Measurements from ENCODE around the gene RTN4RL2. TPM values are rescaled to one million over a fixed set of nuclear protein-coding genes. Genes with fewer than 3 reads are reported as not detected.
"Not testable (repeated sequence)": the region's sequence is repeated elsewhere in the genome, so short reads cannot be mapped to it uniquely, and the experiment has no call there.

RTN4RL2 gene
- total and polyA plus RNA-seq, 8 donors = 0.75 to 8.1 (median 0.78) TPM; not detected in 3

DNA sequence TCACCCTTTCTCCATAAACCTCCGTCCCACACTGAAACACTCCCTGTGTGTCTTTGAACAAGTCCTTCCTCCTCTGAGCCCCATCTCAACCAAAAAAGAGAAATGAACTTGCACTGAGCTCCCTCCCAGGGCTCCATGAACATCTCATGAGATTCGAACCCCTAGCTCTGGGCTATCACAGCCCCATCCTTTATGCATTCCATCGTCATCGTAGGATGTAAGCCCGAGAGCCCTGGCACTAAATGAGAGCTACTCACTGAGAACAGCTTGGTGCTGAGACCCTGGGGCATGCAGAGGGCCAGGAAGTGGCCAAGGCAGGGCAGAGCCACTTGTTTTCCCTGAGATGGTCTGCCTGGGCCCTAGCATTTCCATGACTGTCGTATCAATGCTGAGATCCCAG is 20.5 kb upstream of the RTN4RL2 start:
- no peaks in the 10 kb centered on the region for H3K36me3 ChIP-seq
- no peaks in the 10 kb centered on the region for H3K9me3 ChIP-seq
- H3K4me1 ChIP-seq = peaks cover 0 to 5% (median 2%) of the 10 kb centered on the region in 4 donors
- 78 to 91% (median 79%) methylated on average over 6 of the region's 6 CpGs for WGBS, 5 donors
- DNase-seq = no peak
- no peaks in the 10 kb centered on the region for H3K27me3 ChIP-seq
- intact Hi-C loops (cut with DNase I; ENCODE audit: low total_unique reads) = no loop called here
- no peak overlapping the region for H3K27ac ChIP-seq
- TF ChIP-seq POLR2AphosphoS5 (IDR thresholded peaks at IDR 0.05) (no peak), EP300 (IDR thresholded peaks at IDR 0.05) (no peak), POLR2A (IDR thresholded peaks at IDR 0.05) (no peak)
- TF ChIP-seq, protein P1, sequence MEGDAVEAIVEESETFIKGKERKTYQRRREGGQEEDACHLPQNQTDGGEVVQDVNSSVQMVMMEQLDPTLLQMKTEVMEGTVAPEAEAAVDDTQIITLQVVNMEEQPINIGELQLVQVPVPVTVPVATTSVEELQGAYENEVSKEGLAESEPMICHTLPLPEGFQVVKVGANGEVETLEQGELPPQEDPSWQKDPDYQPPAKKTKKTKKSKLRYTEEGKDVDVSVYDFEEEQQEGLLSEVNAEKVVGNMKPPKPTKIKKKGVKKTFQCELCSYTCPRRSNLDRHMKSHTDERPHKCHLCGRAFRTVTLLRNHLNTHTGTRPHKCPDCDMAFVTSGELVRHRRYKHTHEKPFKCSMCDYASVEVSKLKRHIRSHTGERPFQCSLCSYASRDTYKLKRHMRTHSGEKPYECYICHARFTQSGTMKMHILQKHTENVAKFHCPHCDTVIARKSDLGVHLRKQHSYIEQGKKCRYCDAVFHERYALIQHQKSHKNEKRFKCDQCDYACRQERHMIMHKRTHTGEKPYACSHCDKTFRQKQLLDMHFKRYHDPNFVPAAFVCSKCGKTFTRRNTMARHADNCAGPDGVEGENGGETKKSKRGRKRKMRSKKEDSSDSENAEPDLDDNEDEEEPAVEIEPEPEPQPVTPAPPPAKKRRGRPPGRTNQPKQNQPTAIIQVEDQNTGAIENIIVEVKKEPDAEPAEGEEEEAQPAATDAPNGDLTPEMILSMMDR (IDR thresholded peaks at IDR 0.05) = no peak
- no peak overlapping the region for H3K4me3 ChIP-seq

DNA sequence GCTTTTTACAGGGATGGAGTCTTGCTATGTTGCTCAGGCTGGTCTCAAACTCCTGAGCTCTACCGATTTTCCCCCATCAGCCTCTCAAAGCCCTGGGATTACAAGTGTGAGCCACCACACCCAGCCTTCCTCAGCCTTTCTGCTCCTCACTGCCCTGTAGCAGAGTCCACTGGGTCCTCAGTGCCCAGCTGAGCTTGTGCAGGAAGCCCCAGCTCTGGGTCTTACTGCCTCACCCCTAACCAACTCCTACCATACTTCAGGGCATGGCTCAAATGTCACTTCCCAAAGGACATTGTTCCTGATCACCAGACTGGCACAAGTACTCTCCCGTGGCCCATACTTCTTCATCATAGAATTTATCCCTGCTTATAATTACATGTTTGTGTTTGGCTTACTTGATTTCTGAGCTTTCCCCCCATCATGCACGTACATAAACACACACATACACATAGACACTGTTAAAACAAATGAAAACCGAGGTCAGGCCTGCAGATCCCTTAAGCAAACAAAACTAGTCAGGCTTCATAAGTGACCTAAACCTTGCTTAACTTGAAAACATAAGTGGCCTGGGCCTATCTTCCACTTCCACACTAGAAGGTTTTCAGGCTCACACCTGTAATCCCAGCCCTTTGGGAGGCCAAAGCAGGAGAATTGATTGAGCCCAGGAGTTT is 19.4 kb upstream of the RTN4RL2 start:
- H3K27ac ChIP-seq = no peak overlapping the region
- no peak for TF ChIP-seq POLR2AphosphoS5 (IDR thresholded peaks at IDR 0.05)
- no peak for TF ChIP-seq POLR2A (IDR thresholded peaks at IDR 0.05)
- TF ChIP-seq, protein P1 (IDR thresholded peaks at IDR 0.05) = no peak
- TF ChIP-seq EP300 (IDR thresholded peaks at IDR 0.05) = no peak
- no peaks in the 10 kb centered on the region for H3K36me3 ChIP-seq
- intact Hi-C loops (cut with DNase I; ENCODE audit: low total_unique reads) = no loop called here
- H3K4me3 ChIP-seq = no peak overlapping the region
- H3K9me3 ChIP-seq = no peaks in the 10 kb centered on the region
- no peak for DNase-seq
- WGBS, 5 donors = 59 to 77% (median 74%) methylated on average over 4 of the region's 4 CpGs
- no peaks in the 10 kb centered on the region for H3K27me3 ChIP-seq
- H3K4me1 ChIP-seq = no peaks in the 10 kb centered on the region

DNA sequence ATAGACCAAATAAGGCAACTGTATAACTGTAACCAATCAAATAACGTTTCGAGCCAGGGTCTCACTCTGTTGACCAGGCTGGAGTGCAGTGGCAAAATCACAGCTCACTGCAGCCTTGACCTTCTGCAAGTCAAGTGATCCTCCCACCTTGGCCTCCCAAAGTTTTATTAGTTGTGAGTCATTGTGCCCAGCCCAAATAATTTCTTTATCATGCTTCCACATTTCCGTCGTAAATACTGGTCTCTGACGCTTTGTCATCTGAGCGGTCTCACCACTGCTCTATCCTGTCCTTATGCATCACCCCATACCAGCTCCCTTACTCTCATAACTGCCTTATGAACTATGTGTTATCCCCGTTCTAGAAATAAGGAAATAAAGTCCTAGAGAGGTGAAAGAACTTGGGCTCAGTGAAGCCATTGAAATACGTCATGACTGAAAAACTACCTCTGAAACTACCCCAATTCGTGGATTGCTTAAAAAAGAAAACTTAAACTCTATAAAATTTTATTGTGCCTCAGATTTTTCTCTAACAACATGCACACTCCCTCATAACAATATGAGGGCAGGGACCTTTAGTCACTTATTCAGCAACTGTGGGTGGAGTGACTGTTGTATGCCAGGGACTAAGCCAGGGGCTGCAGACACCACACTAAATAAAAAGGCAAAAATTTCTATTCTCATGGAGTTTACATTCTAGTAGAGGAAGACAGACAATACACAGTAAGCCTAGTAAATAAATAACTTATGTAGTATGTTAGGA is 15.8 kb upstream of the RTN4RL2 start:
- Histone ChIP-seq H3K27me3 (no peaks in the 10 kb centered on the region), H3K4me3 (no peak overlapping the region), H3K36me3 (no peaks in the 10 kb centered on the region), H3K27ac (no peak overlapping the region), H3K9me3 (no peaks in the 10 kb centered on the region), H3K4me1 (no peaks in the 10 kb centered on the region)
- no peak for DNase-seq
- 70 to 80% (median 75%) methylated on average over 9 of the region's 9 CpGs for WGBS, 5 donors
- intact Hi-C loops (cut with DNase I; ENCODE audit: low total_unique reads) = no loop called here
- TF ChIP-seq EP300 (IDR thresholded peaks at IDR 0.05) (no peak), POLR2AphosphoS5 (IDR thresholded peaks at IDR 0.05) (no peak), POLR2A (IDR thresholded peaks at IDR 0.05) (no peak)
- TF ChIP-seq, protein P1 (IDR thresholded peaks at IDR 0.05) = no peak

DNA sequence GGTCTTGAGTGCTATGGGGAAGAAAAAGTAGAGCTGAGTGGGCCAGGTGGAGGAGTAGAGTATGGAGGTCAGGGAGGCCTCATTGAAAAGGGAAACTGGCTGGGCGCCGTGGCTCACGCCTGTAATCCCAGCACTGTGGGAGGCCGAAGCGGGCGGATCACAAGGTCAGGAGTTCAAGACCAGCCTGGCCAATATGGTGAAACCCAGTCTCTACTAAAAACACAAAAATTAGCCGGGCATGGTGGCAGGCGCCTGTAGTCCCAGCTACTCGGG is 15.3 kb upstream of the RTN4RL2 start:
- not testable (repeated sequence) for DNase-seq
- 79 to 89% (median 81%) methylated on average over 9 of the region's 9 CpGs for WGBS, 5 donors

DNA sequence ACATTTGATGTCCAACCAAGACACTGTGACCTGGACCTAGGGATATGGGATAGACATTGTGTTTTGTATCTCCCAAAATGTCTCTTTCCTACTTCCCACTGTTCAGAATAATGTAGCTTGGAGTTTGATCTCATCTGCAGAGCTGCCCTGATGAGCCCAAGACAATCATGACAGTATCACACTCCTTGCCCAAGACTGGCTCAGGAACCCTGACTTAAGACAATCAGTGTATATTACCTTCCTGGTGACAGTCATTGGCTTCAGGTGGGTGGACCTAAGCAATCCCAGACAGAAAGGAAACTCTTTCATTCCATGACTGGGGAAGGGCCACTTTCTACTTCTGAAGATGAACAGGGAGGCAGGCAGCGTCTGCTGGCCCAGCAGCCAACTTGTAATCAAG is 14.3 kb upstream of the RTN4RL2 start:
- no peak for TF ChIP-seq POLR2AphosphoS5 (IDR thresholded peaks at IDR 0.05)
- no peak for TF ChIP-seq EP300 (IDR thresholded peaks at IDR 0.05)
- TF ChIP-seq POLR2A (IDR thresholded peaks at IDR 0.05) = no peak
- TF ChIP-seq, protein P1 (IDR thresholded peaks at IDR 0.05) = no peak
- Histone ChIP-seq H3K27me3 (no peaks in the 10 kb centered on the region), H3K36me3 (no peaks in the 10 kb centered on the region), H3K4me1 (no peaks in the 10 kb centered on the region), H3K27ac (no peak overlapping the region), H3K4me3 (no peak overlapping the region), H3K9me3 (no peaks in the 10 kb centered on the region)
- 83 to 100% (median 90%) methylated on average over 1 of the region's 1 CpG for WGBS, 5 donors
- DNase-seq = no peak
- intact Hi-C loops (cut with DNase I; ENCODE audit: low total_unique reads) = no loop called here

More for the DNA sequence above, 15.3 kb upstream of the RTN4RL2 start:
- H3K27ac ChIP-seq; H3K36me3 ChIP-seq; H3K27me3 ChIP-seq; H3K9me3 ChIP-seq; H3K4me3 ChIP-seq; H3K4me1 ChIP-seq; intact Hi-C loops (cut with DNase I; ENCODE audit: low total_unique reads): not testable (repeated sequence)

Data from stomach (tissue), 9 donors.